Activated T-cell treated with anti-CD3 and anti-CD28 coated beads, Interleukin-2, amount 50 U/mL, for 48 hours (primary cell): ENCODE data around the gene SSBP1.
A peak's percentile ranks its signal among the peaks of the same experiment; 100 is the strongest.
"Not testable (repeated sequence)": the region's sequence is repeated elsewhere in the genome, so short reads cannot be mapped to it uniquely, and the experiment has no call there.

Source experiments
- DNase-seq, 2 experiments: peaks; one replicate each; pipeline ENCODE4 v3.0.0-alpha.2; 2020

SSBP1 gene

DNA sequence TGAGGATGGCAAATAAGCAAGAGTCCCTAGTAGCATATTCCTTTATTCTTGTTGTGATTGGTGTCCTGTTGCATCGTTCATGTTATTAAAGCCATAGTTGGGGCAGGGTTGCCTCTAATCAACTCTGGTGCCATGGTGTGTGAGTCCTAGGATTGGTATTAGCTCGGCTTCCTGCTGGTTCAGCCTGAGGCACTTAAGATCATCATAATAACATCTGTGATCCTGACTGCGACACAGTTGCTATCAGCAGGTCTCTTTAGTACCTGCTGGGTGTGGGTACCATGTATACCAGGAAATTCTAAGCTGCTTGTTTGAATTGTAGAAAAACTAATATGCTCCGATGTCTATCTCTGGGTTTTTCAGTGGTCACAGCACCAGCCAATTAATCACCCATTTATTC is 28.4 kb upstream of the SSBP1 start:
- DNase-seq = no peak

DNA sequence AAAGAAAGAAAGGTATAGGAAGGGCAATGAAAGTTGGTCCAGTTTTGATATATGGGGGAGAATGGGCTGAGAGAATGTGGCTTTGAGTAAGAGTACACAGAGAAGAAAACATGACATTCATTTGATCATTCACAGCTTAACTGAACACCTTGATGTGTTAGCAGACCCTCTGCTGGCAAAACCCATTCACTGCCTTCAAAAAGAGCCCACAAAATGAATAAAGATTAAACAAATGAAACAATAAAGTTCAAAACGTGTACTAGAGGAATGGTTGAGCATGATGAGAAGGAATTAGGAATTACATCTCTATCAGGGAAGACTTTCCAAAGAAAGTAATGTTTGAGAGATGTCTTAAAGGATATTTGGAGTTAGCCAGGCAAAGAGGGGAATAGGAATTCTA is 27.9 kb upstream of the SSBP1 start:
- no peak for DNase-seq

DNA sequence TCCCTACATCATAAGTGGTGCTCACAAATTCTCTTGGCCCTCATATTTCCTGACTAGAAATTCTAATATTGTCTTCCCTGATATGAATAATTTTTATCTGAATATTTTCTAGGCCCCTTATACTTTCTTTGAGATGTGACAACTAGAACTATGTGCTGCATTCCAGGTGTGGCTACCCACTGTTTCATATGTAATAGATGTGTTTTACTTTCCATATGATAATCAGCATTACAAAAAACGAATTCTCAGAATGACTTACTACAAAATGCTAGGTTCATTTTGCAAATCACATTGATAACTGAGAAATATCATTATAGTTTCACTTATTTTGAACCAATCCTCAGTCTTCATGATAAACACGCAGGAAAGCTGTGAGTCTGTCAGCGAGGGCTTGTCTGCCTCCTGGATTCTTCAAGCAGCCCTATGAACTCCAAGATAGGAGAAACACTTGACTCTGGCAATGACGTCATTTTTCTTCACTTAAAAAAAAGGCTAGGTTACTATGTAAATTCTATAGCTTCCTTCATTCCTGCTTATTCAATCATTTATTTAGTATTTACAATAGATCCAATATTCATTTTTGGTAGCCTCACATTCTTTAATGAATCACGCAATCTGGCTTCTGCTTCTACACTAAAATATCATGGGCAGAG is 25.4 kb upstream of the SSBP1 start:
- no peak for DNase-seq

DNA sequence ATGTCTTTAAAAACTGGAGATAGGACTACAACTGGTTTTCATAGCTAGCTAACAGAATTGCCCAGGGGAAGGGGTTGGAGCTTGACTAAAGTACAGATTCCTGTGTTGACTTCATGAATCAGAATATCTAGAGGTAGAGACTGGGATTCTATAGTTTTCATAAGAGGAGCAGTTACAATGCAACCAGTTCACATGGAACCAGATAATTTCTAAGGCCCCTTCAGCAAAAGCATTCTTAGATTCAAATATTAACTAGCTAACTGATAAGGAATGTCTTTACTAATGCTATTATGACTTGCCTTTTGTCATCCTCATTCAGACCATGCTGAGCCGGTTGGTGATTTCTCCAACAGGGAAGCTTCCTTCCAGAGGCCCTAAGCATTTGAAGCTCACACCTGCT is 24.3 kb upstream of the SSBP1 start:
- no peak for DNase-seq

DNA sequence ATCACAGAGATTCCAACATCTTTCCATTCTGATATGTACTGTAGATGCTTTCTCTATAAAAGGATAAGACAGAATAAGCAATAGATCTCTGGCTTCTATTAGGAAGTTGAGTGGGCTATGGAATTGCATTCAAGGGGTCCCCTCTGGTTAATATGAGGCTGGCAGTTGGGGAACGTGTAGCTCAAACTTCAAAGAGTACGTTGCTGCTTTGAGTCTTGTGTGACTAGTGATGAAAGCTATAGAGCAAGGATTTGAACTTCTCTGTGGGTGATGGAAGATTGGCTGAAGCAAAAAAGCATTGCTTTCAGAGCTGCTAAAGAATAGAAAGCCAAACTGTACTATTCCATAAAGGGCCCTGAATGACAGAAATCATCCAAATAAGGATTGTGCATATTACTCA is 23.6 kb upstream of the SSBP1 start:
- no peak for DNase-seq

DNA sequence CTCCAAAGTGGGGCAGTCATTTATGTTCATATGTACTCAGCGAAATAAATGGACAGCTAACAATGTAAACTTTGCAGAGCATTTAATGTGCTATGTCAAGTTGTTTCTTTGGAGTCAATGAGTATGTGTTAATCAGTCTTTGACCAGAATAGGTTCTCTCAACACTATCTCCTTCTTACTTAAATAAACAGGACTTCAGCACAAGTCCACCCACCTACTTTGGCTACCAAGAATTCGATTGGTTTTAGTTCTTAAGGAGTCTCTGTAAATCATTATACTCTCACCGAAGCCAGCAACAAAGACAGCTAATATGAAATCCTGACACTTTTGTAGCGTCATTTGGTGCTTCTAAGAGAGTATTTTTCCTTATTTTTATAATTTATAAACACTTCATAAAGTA is 23.1 kb upstream of the SSBP1 start:
- DNase-seq = no peak

DNA sequence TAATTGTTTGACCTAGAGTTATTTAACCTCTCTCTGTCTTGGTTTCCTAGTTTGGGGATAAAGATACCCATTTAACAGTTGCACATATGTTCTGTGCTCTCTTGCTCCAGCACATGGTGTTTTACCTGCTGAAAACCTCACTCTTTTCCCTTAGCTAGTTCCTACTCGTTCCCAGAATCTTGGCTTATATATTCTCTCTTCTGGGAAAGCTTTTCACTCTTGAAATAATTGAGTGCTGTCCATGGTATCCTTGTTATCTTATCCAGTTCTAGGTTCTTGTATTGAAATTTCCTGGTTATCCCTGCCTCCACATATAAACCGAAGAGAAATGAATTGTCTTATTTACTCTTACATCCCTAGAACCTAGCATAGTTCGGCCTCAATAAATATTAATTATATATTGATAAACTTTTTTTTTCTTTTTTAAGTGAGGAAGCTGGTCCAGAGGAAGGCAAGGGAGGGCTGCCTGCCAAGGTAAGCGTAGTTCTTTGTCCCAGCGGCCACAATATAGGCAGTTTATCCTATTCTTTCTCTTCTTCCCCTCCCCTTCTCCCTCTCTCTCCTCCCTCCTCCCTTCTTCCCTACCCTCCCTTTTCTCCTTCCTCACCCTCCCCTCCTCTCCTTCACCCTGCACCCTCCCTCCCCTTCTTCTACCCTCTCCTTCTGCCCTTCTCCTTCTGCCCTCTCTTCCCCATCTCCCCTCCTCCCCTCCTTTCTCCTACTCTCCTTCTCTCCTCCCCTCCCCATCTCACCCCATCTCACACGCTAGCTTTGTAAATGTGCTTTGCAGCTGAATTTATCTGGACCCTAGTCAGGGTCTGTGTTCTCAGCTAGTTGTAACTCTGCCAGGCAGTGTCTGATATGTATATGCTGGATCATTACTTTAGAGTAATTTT is 22.1 kb upstream of the SSBP1 start:
- no peak for DNase-seq

DNA sequence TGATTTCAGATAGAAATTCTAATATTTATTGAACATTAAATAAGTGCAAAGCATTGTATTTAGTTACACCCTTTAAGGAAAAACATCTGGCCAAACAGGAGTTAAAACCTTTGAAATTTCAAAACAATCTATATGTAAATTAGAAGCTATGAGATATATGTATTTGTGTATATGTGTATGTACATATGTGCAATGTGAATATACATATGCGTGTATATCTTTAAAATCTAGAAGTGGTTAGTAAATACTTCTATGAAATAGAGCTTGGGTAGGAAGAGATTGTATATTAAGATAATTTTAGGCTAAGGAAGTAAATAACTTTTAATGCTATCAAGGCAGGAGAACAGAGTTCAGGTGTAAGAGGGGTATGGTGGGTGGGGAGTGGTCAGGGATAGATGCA is 20.7 kb upstream of the SSBP1 start:
- no peak for DNase-seq

DNA sequence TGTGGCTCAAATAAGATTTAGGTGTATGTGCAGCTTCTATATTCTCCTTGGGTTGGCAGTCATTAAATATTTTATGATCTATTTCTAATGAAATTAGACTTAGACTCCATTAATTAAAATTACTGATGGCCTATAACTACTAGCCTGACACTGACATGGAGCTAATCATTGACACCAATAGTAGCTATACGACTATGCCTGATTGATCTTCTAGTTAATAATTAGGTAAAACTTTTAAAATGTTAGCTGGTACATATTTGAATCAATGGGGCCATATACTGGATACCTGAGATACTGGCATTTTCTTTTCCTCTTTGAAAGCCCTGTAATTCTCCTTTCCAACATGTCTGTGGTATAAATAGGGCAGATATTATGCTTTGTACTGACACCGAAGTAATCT is 15.6 kb upstream of the SSBP1 start:
- no peak for DNase-seq

DNA sequence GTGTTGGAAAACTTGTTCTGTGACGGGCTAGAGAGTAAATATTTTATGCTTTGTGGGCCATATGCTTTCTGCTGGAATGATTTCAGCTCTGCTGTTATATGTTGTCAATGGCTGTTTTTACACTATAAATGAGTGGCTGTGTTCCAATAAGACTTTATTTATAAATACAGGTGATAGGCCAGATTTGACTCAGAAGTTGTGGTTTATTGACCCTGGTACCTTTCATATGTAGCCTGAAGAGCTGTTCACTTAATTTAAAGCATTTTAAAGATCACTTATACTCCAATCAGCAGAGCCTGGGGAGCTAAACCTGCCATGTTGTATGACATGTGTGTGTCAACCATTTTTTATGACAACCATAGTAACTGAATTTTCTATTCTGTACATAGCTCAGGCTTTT is 9.1 kb upstream of the SSBP1 start:
- no peak for DNase-seq

DNA sequence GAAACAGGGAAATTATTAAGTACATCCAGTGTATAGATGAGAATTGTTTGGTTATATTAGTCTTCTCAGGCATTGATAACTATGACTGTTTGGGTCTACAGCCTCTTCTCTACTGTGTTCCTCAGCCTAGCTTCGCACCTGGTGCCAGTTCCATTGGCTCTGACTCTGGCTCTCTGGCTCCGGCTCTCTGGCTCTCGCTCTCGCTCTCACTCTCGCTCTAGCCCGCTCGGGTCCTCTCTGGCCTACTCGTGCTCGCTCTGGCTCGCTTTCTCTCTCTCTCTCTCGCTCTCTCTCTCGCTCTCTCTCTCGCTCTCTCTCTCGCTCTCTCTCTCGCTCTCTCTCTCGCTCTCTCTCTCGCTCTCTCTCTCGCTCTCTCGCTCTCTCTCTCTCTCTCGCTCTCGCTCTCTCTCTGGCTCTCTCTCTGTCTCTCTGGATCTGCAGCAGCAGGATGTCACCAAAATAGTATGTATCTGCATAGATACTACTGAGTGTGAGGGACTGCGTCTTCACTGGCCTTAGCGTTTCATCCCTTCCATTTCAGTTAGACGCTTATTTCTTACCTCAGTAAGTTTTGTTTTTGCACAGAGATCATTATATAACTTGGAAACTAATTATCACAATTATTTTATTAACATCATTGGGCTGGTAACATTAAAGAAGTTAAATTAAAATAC is 6.5 kb upstream of the SSBP1 start:
- DNase-seq = no peak

DNA sequence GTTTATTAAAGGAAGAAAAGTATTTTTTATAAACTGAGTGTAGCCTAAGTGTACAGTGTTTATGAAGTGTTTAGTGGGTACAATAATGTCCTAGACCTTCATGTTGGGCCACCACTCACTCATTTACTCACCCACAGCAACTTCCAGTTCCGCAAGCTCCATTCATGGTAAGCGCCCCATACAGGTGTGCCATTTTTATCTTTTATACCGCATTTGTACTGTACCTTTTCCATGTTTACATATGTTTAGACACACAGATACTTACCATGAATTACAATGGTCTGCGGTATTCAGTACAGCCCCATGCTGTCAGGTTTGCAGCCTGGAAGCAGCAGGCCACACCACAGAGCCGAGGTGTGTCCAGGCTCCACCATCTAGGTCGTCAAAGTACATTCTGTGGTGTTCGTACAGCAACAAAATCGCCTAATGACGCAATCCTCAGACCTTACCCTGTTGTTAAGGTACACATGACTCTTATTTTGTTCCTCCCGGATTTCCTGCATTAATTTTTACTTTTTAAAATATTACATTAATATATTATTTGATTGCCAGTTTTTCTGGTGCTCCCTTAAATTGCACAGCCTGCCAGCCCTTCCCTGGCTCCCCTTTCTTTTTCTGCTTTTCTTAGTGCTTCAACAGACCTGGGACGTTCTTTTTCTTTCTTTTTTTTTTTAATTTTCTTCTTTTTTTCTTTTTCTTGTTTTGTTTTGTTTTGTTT is 881 bp upstream of the SSBP1 start:
- peak; percentile 34 to 36 for DNase-seq

DNA sequence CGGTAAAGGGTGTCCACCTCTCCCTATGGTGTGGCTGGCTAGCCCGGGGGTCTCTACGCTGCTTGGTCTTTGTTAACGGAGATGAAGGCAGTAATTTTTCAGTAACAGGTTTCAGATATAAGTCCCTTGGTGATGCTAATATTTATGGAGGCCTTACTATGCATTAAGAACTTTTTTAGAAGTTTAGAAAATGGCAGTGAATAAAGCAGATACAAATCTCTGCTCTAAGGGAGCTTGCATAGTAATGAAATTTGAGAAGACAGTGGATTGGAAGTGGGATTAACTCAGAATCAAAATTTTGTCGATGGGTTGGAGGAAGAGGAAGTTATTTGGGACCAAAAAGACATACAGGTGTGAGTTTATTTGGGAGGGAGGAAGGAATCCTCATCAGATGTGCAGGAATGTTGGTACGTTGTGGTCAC is 445 bp downstream of the SSBP1 start:
- no peak for DNase-seq

DNA sequence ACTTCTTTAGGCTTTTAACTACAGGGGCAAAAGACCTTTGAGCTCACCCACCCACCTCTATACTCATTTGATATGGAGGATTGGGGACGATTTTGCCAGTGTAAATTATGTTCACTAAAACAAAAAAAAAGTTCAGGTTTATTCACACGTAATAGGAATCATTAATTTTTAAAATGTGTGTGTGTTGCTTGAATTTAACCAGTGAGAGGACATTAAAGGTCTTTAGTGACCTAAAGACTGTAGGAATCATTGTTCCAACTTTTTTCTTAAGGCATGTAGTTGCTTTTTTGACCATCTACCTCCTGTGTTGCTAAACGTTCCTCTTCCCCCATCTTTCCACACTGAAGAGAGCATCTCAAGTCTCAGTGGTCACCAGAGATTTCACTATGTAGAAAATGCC is 1.1 kb downstream of the SSBP1 start:
- no peak for DNase-seq

DNA sequence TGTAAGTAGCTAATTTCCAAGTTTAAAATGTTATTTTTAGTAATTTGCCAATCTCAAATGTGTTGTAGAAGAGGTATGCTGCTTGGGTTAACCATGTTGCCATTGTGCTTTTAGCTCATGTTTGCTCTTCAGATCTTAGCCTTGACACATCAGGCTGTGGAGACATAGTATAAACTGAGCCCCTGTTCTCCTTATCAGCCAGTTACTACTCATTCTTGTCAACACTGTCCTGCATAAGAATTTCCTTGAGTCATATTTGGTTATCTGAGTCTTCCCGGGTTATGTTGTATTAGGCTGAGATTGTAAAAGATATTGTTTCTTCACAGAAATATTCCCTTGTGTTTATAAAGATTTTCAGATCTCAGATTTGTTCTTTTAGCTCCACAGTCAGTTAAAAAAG is 4.1 kb downstream of the SSBP1 start:
- DNase-seq = no peak

DNA sequence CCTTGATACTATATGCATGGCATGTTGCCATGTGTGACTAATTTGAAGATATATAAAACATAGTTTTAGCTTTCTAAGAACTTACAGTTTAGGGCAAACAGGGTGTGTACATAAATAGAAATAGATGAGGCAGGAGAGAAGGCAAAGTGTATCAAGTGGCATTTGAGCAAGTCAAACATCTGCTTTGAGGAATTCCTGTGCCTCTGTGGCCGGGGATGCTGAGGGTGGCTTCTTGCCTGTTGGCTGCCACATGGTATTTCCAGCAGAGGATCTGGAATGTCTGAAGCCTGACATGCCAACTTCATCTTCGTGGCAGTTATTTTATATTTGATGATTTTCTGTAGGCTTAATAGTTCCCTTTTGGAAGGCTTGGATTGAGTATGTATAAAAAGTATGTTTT is 6.0 kb downstream of the SSBP1 start:
- DNase-seq = no peak

DNA sequence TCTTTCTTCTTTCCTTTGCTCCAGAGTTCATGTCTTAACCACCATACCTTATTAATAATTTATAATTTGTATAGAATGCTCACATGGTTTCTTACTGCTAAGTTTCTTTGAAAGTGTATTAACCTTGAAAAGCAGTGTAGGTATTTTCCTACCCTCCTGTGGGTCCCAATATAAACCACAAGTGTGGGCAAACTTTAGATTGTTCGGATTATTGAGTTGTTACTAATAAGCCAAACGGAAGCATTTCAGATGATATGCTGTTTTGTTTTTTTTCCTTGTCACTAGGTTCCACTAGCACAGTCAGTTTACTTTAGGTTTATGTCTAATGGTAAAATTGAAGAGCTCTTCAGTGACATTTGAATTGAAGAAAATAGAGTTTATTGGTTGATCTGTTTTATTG is 10.2 kb downstream of the SSBP1 start:
- no peak for DNase-seq

DNA sequence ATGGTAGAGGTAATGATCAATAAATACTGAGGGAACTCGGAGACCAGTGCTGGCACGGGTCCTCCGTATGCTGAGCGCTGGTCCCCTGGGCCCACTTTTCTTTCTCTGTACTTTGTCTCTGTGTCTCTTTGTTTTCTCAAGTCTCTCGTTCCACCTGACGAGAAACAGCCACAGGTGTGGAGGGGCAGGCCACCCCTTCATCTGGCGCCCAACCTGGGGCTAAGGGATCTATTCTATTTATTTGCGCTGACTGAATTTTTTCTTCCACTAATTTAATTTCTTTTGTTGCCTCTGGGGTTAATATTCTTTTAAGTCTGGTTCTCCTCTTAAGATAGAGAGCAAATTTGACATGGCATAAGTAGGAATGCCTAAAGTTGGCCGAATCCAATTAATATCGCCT is 13.7 kb downstream of the SSBP1 start:
- DNase-seq = not testable (repeated sequence)

DNA sequence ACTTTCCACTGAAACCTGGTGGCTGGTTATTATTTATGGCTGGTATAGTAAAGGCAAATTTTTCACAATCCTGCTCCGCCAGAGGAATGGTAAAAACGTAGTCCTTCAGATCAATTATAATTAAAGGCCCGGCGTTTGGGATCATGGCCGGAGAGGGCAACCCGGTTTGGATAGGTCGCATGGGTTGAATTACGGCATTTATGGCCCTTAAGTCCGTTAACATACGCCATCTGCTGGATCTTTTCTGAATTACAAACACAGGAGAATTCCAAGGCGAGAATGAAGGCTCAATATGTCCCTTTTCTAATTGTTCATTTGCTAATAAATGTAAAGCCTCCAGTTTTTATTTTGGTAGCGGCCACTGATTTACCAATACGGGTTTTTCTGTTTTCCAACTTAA is 14.5 kb downstream of the SSBP1 start:
- no peak for DNase-seq

DNA sequence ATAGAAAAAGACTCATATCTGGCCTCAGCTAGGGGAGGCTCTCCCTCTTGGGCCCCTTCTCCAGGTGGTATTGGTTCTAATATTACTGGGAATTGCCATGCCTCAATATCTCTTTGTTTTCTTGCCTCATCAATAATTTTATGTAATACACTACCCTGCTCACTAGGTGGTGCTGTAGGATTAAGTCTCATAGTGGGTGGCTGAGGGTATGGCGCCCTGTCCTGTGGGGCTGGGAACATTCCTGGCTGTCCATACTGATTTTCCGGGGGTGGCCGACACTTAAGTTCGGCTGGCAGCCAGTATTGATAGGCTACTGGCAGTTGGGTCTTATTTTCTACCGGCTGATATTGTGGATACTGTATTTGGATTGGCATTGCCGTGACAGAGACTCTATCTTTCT is 16.8 kb downstream of the SSBP1 start:
- DNase-seq = peak in 1 of 2 experiments; percentile 24

DNA sequence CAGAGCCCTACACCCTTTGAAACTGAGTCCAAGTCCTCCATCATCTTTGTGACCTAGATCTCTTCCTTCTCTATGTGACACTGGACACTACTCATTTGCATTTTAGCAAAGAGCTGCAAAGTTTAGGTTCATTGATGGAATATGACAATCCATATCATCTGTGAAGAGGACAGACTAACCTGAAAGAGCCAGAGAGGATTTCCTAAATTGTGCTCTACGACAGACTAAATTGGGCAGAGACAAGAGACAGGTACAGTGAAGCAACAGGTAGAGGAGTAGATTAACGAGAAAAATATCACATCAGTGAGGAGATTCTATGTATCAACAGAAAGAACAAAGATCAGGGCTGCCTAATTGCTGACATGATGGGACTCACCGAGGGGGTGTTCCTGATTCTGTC is 25.6 kb downstream of the SSBP1 start, which contains the start of gene TAS2R3:
TAS2R3 (plus strand) TSS at position 301 of the 400 bp plus-strand sequence; CDS start at position 363, 62 bp downstream.
- no peak for DNase-seq

DNA sequence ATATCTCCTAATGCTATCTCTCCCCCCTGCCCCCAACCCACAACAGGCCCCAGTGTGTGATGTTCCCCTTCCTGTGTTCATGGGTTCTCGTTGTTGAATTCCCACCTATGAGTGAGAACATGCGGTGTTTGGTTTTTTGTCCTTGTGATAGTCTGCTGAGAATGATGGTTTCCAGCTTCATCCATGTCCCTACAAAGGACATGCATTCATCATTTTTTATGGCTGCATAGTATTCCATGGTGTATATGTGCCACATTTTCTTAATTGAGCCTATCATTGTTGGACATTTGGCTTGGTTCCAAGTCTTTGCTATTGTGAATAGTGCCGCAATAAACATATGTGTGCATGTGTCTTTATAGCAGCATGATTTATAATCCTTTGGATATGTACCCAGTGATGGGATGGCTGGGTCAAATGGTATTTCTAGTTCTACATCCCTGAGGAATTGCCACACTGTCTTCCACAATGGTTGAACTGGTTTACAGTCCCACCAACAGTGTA is 32.0 kb downstream of the SSBP1 start:
- DNase-seq = not testable (repeated sequence)

DNA sequence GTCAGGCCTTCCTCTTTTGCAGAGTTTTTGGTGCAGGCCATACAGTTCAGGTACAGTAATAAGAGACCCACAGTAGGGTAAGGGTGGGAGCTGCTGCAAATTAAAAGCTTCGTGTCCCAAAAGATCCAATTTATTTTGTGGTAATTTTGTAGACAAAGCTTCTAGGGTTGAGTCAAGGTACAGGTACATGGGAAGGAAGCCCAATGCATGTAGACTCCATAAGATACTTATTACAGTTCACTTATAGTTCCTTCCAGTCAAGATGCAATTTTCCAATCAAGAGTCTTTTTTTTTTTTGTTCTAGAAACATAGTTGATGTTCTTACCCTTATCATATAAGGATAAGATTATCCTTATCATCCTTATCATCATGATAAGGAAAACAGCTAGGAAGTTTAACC is 38.2 kb downstream of the SSBP1 start, which contains the start of gene TAS2R4:
TAS2R4 (plus strand) TSS at position 301 of the 400 bp plus-strand sequence. CDS start 1,815 bp downstream, outside the sequence.
- no peak for DNase-seq
